ENCODE measurements around the gene KIAA1217. TPM values are rescaled to one million over a fixed set of nuclear protein-coding genes. Genes with fewer than 3 reads are reported as not detected.

The KIAA1217 gene
- total and polyA plus RNA-seq, 2 of the 8 experiments (the other 6 are each of a cell fraction or from before 2014, with no cell fraction given): 4.5 to 15.6 TPM

DNA sequence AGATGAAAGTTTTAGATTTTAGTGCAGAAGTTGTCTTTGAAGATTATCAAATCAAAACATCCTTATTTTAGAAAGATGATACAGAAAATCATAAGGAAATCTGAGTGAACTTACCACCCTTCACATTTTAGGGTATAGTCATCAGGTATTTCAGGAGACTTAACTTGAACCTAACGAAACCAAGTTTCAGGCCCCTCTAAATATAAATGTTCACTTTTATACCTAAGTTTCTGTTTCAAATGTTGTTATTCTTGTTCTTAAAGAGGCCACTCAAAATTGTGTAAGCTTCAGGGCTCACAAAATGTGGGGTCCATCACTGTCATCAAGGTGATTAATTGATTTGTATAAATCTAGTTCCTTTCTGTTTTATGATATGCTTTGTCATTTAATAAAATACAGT, 216.2 kb downstream of the KIAA1217 start:
- H3K27me3 ChIP-seq (replicated peaks in 1 of 4; ENCODE audit: control insufficient read depth in 3 of 4, extremely low read depth in 1 of 4, insufficient read depth in 3 of 4, low read length in 3 of 4): no peaks in the 10 kb centered on the region
- no peak overlapping the region for H3K9ac ChIP-seq (replicated peaks in 1 of 4; ENCODE audit: extremely low read depth in 1 of 4, low read depth in 3 of 4, low read length in 3 of 4)
- no peak overlapping the region for H4K5ac ChIP-seq (ENCODE audit: insufficient read length, low read depth, low read length)
- H4K20me1 ChIP-seq (replicated peaks in 1 of 2; ENCODE audit: control insufficient read depth in 1 of 2, insufficient read depth in 2 of 2, low read length in 2 of 2): no peaks in the 10 kb centered on the region
- H3K36me3 ChIP-seq (ENCODE audit: control insufficient read depth in 2 of 4, insufficient read depth in 4 of 4, low read length in 3 of 4): no peaks in the 10 kb centered on the region; a peak in 1 of 8 replicates
- no peak overlapping the region for H3K56ac ChIP-seq (replicated peaks; ENCODE audit: insufficient read length, low read depth, low read length)
- no peak overlapping the region for H3K4ac ChIP-seq (replicated peaks; ENCODE audit: insufficient read length, low read depth, low read length)
- no peaks in the 10 kb centered on the region for H3K23me2 ChIP-seq (ENCODE audit: low read depth, low read length)
- no peak overlapping the region for H4K8ac ChIP-seq (ENCODE audit: extremely low read depth, insufficient read depth, low read length)
- H2BK5ac ChIP-seq (ENCODE audit: low read depth, low read length): no peak overlapping the region
- H3K18ac ChIP-seq (ENCODE audit: extremely low read depth, low read length): no peak overlapping the region
- H3K14ac ChIP-seq (ENCODE audit: insufficient read length): no peak overlapping the region
- ChIA-PET POLR2A (ENCODE audit: partially characterized antibody) (no interaction called here), CTCF (ENCODE audit: partially characterized antibody) (interaction anchor here (1.0 kb wide), 1 partner anchor 41 kb away, joined by 3 read pairs; no protein-coding TSS in a partner anchor)
- no peak overlapping the region for H2AFZ ChIP-seq (ENCODE audit: low read length)
- H2AK5ac ChIP-seq (ENCODE audit: low read depth, low read length): no peak overlapping the region
- no peak overlapping the region for H2BK12ac ChIP-seq (ENCODE audit: low read depth, low read length)
- H3K4me2 ChIP-seq (ENCODE audit: insufficient read depth in 1 of 2, low read depth in 2 of 2, low read length in 2 of 2): no peak overlapping the region
- no peak for DNase-seq (ENCODE audit: low read depth in 1 of 2, low spot score in 2 of 2)
- no peaks in the 10 kb centered on the region for H3K79me2 ChIP-seq (ENCODE audit: control insufficient read depth in 1 of 2, insufficient read depth in 2 of 2, low read length in 2 of 2)
- no peak overlapping the region for H3K23ac ChIP-seq (ENCODE audit: insufficient read length)
- H3K4me3 ChIP-seq (ENCODE audit: extremely low read depth in 1 of 4, insufficient read depth in 2 of 4, low read depth in 3 of 4, low read length in 4 of 4): no peak overlapping the region
- FAIRE-seq: no peak
- no peak overlapping the region for H2BK15ac ChIP-seq (ENCODE audit: low read length)
- no peak overlapping the region for H3K27ac ChIP-seq (ENCODE audit: low read depth, low read length)
- no peak overlapping the region for H2BK20ac ChIP-seq (ENCODE audit: low read length)
- WGBS, 2 experiments (ENCODE audit: extremely low coverage in 1 of 2, insufficient coverage in 1 of 2, insufficient read length in 1 of 2, insufficient replicate concordance in 2 of 2, low coverage in 1 of 2, low lambda C conversion rate in 2 of 2, missing lambda C conversion rate in 1 of 2): 91% methylated on average over 1 of the region's 1 CpG; no CpG with 5 or more reads in 1 of the 2 experiments
- no peak overlapping the region for H4K91ac ChIP-seq (replicated peaks; ENCODE audit: insufficient read length, low read length)
- no peak overlapping the region for H2BK120ac ChIP-seq (replicated peaks; ENCODE audit: low read depth, low read length)
- TF ChIP-seq SP1 (IDR thresholded peaks at IDR 0.05; ENCODE audit: low read depth, low read length) (no peak), BACH1 (IDR thresholded peaks at IDR 0.05; ENCODE audit: low read length) (no peak), BRCA1 (IDR thresholded peaks at IDR 0.05; ENCODE audit: low read depth, low read length) (no peak), TAF1 (IDR thresholded peaks at IDR 0.05; ENCODE audit: low read depth, low read length) (no peak), CREB1 (IDR thresholded peaks at IDR 0.05) (no peak), JUN (IDR thresholded peaks at IDR 0.05; ENCODE audit: low read depth, low read length) (no peak)
- TF ChIP-seq, protein P1, sequence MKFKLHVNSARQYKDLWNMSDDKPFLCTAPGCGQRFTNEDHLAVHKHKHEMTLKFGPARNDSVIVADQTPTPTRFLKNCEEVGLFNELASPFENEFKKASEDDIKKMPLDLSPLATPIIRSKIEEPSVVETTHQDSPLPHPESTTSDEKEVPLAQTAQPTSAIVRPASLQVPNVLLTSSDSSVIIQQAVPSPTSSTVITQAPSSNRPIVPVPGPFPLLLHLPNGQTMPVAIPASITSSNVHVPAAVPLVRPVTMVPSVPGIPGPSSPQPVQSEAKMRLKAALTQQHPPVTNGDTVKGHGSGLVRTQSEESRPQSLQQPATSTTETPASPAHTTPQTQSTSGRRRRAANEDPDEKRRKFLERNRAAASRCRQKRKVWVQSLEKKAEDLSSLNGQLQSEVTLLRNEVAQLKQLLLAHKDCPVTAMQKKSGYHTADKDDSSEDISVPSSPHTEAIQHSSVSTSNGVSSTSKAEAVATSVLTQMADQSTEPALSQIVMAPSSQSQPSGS (IDR thresholded peaks at IDR 0.05; ENCODE audit: low read length): no peak
- H3K79me1 ChIP-seq (ENCODE audit: low read depth, low read length): no peaks in the 10 kb centered on the region
- H3K9me3 ChIP-seq (ENCODE audit: insufficient read depth in 2 of 2, low read depth in 1 of 2, low read length in 1 of 2): no peaks in the 10 kb centered on the region
- no peaks in the 10 kb centered on the region for H3K4me1 ChIP-seq (replicated peaks in 1 of 4; ENCODE audit: control insufficient read depth in 3 of 4, insufficient read depth in 4 of 4, low read length in 3 of 4)

Measured in H1 (cell line).